GM23248 (cell line): ENCODE data around the gene ARRB1. TPM values are rescaled to one million over a fixed set of nuclear protein-coding genes. Genes with fewer than 3 reads are reported as not detected.

Experiments
- DNase-seq: peaks from one replicate; pipeline ENCODE4 v3.0.0-alpha.2; 2015
- H2AFZ ChIP-seq: fragments of 200-600 bp; sonication (generic); 2 replicates; pipeline ENCODE4 v1.6.1; 2016; ENCODE audit warnings: antibody characterized with exemption
- H3F3A ChIP-seq: fragments of 200-600 bp; sonication (generic); 2 replicates; pipeline ENCODE4 v1.6.1; 2016; ENCODE audit warnings: mild to moderate bottlenecking, antibody characterized with exemption, mixed run types; ENCODE audit not compliant: insufficient read depth
- H3K27ac ChIP-seq: fragments of 200-600 bp; sonication (generic); 2 replicates; pipeline ENCODE4 v1.5.1; 2016; ENCODE audit warnings: mild to moderate bottlenecking
- H3K27me3 ChIP-seq: fragments of 200-600 bp; sonication (generic); replicated peaks from 2 replicates; pipeline ENCODE4 v1.6.1; 2016; ENCODE audit warnings: mild to moderate bottlenecking; ENCODE audit not compliant: insufficient read depth
- H3K36me3 ChIP-seq: fragments of 200-600 bp; sonication (generic); 2 replicates; pipeline ENCODE4 v1.6.1; 2016; ENCODE audit warnings: low read depth, mild to moderate bottlenecking
- H3K4me1 ChIP-seq: fragments of 200-600 bp; sonication (generic); 2 replicates; pipeline ENCODE4 v1.6.1; 2016; ENCODE audit warnings: mild to moderate bottlenecking; ENCODE audit not compliant: insufficient read depth
- H3K4me2 ChIP-seq: fragments of 200-600 bp; sonication (generic); one replicate; pipeline ENCODE4 v1.6.1; 2016; ENCODE audit warnings: mild to moderate bottlenecking; ENCODE audit not compliant: unreplicated experiment
- H3K4me3 ChIP-seq: fragments of 200-600 bp; sonication (generic); 2 replicates; pipeline ENCODE4 v1.5.1; 2016; ENCODE audit warnings: mild to moderate bottlenecking
- H3K79me2 ChIP-seq: fragments of 200-600 bp; sonication (generic); 2 replicates; pipeline ENCODE4 v1.6.1; 2016; ENCODE audit warnings: mild to moderate bottlenecking; ENCODE audit not compliant: insufficient read depth
- H3K9ac ChIP-seq: fragments of 200-600 bp; sonication (generic); 2 replicates; pipeline ENCODE4 v1.6.1; 2016; ENCODE audit warnings: mild to moderate bottlenecking
- H3K9me2 ChIP-seq: fragments of 200-600 bp; sonication (generic); 2 replicates; pipeline ENCODE4 v1.6.1; 2016; ENCODE audit warnings: mixed run types, mild to moderate bottlenecking, moderate library complexity; ENCODE audit not compliant: insufficient read depth
- H3K9me3 ChIP-seq: fragments of 200-600 bp; sonication (generic); one replicate; pipeline ENCODE4 v1.6.1; 2017; ENCODE audit warnings: low read depth
- H4K20me1 ChIP-seq: fragments of 200-600 bp; sonication (generic); 2 replicates; pipeline ENCODE4 v1.6.0; 2016; ENCODE audit not compliant: insufficient read depth
- EZH2 ChIP-seq: fragments of 200-600 bp; sonication (generic); IDR thresholded peaks from 2 replicates; pipeline ENCODE4 v1.6.1; 2018; ENCODE audit warnings: antibody characterized with exemption, mild to moderate bottlenecking; ENCODE audit not compliant: insufficient read depth, poor library complexity, severe bottlenecking
- EZH2phosphoT487 ChIP-seq: fragments of 200-600 bp; sonication (generic); IDR thresholded peaks from 2 replicates; pipeline ENCODE4 v1.6.1; 2018; ENCODE audit warnings: antibody characterized with exemption, moderate library complexity, mild to moderate bottlenecking, low read depth; ENCODE audit not compliant: insufficient read depth
- WGBS, 2 experiments: methylation state at CpG; one replicate each; pipeline ENCODE4 v1.1.6; 2015 to 2017; ENCODE audit warnings: low lambda C conversion rate in 2 of 2, low coverage in 1 of 2; ENCODE audit errors: missing lambda C conversion rate in 2 of 2; 5-methylcytosine and 5-hydroxymethylcytosine counted together
- in situ Hi-C: fragments of 300-500 bp; cut with MboI; formaldehyde crosslinking; loops from 2 replicates; pipeline ENCODE4 v1.15.0; 2020
- polyA plus RNA-seq: library from polyadenylated mRNA; unstranded; fragments of >200 nt; fragmentation: Nextera tagmentation; extraction: Ambion mirVana; gene quantifications from 2 replicates; pipeline ENCODE4 v1.2.1, GENCODE V29; 2016
- total RNA-seq: library from RNA; depleted of rRNA; stranded (reverse); fragments of >200 nt; shearing (Covaris generic); gene quantifications from 2 replicates; pipeline ENCODE4 v1.2.3, GENCODE V29; 2014

ARRB1 gene
- total and polyA plus RNA-seq, 2 experiments from 2014 or later = 2.0 to 3.1 TPM

- Histone ChIP-seq H2AFZ (no peak overlapping the region), H3K36me3 (no peaks in the 10 kb centered on the region), H3K4me2 (no peak overlapping the region), H4K20me1 (no peaks in the 10 kb centered on the region), H3K27me3 (no peaks in the 10 kb centered on the region), H3K27ac (no peak overlapping the region), H3F3A (peaks cover 16% of the 10 kb centered on the region), H3K9me2 (no peaks in the 10 kb centered on the region), H3K9ac (no peak overlapping the region), H3K4me3 (no peak overlapping the region), H3K9me3 (no peaks in the 10 kb centered on the region), H3K4me1 (no peaks in the 10 kb centered on the region), H3K79me2 (no peaks in the 10 kb centered on the region)
- no peak for TF ChIP-seq EZH2phosphoT487
- no peak for TF ChIP-seq EZH2
- in situ Hi-C loops = no loop called here
- no peak for DNase-seq
- WGBS, 2 experiments = 79 to 84% methylated on average over 10 of the region's 10 CpGs
These were observed 3.6 kb upstream of the ARRB1 start for GRCh38 chr11:75355051-75355450.

GRCh38 chr11:75352588-75353206, 1.2 kb upstream of the ARRB1 start:
- Histone ChIP-seq H3K4me1 (peaks cover 6% of the 10 kb centered on the region), H3K4me2 (peak overlapping the region; percentile 94), H3K9ac (peak overlapping the region; percentile 81; the same call in 1 of the 2 replicates), H2AFZ (peak overlapping the region; percentile 95), H3K9me2 (no peaks in the 10 kb centered on the region), H3K27me3 (no peaks in the 10 kb centered on the region), H3F3A (peaks cover 38% of the 10 kb centered on the region), H3K4me3 (peak overlapping the region; percentile 80), H3K9me3 (no peaks in the 10 kb centered on the region), H4K20me1 (no peaks in the 10 kb centered on the region), H3K27ac (no peak overlapping the region), H3K36me3 (no peaks in the 10 kb centered on the region), H3K79me2 (no peaks in the 10 kb centered on the region)
- WGBS, 2 experiments = 44 to 50% methylated on average over 5 of the region's 5 CpGs
- DNase-seq = no peak
- TF ChIP-seq EZH2 (no peak), EZH2phosphoT487 (no peak)
- in situ Hi-C loops = no loop called here

- H3K4me3 ChIP-seq = peak overlapping the region; percentile 80
- H3F3A ChIP-seq = peaks cover 45% of the 10 kb centered on the region
- H3K9me3 ChIP-seq = no peaks in the 10 kb centered on the region
- peak overlapping the region; percentile 81 for H3K9ac ChIP-seq
- no peaks in the 10 kb centered on the region for H4K20me1 ChIP-seq
- in situ Hi-C loops = no loop called here
- no peaks in the 10 kb centered on the region for H3K9me2 ChIP-seq
- H3K79me2 ChIP-seq = no peaks in the 10 kb centered on the region
- H3K4me1 ChIP-seq = peaks cover 14% of the 10 kb centered on the region
- peak overlapping the region; percentile 94 for H3K4me2 ChIP-seq
- TF ChIP-seq EZH2 (no peak), EZH2phosphoT487 (no peak)
- WGBS, 2 experiments = 2 to 3% methylated on average over 37 to 56 of the region's 64 CpGs
- H2AFZ ChIP-seq = peak overlapping the region; percentile 95
- no peak overlapping the region for H3K27ac ChIP-seq
- peak; percentile 71 for DNase-seq
- no peaks in the 10 kb centered on the region for H3K27me3 ChIP-seq
- H3K36me3 ChIP-seq = no peaks in the 10 kb centered on the region
These were observed 528 bp upstream of the ARRB1 start for GRCh38 chr11:75351791-75352587.

- no peaks in the 10 kb centered on the region for H3K27me3 ChIP-seq
- H2AFZ ChIP-seq = peak overlapping the region; percentile 95
- H3K9ac ChIP-seq = peak overlapping the region; percentile 81
- no peaks in the 10 kb centered on the region for H3K9me3 ChIP-seq
- peaks cover 17% of the 10 kb centered on the region for H3K4me1 ChIP-seq
- H3K9me2 ChIP-seq = no peaks in the 10 kb centered on the region
- peak overlapping the region; percentile 80 for H3K4me3 ChIP-seq
- no peak overlapping the region for H3K27ac ChIP-seq
- in situ Hi-C loops = no loop called here
- peaks cover 49% of the 10 kb centered on the region for H3F3A ChIP-seq
- 14 to 16% methylated on average over 33 to 44 of the region's 47 CpGs for WGBS, 2 experiments
- H4K20me1 ChIP-seq = no peaks in the 10 kb centered on the region
- peak; percentile 64 for DNase-seq
- no peak for TF ChIP-seq EZH2
- no peak for TF ChIP-seq EZH2phosphoT487
- no peaks in the 10 kb centered on the region for H3K36me3 ChIP-seq
- peak overlapping the region; percentile 72 for H3K4me2 ChIP-seq
- no peaks in the 10 kb centered on the region for H3K79me2 ChIP-seq
These were observed 519 bp downstream of the ARRB1 start for GRCh38 chr11:75350743-75351540.
